NB4 (cell line): ENCODE measurements around the gene BMP7.

ENCODE experiments used
- DNase-seq: peaks from one replicate; pipeline ENCODE4 v3.0.0; 2010; ENCODE audit warnings: low read depth
- H3K4me3 ChIP-seq: one replicate; pipeline ENCODE4 v1.5.1; 2011; ENCODE audit warnings: mild to moderate bottlenecking, low read depth, low read length, moderate library complexity
- CTCF ChIP-seq: IDR thresholded peaks from one replicate; pipeline ENCODE4 v1.5.1; 2012; ENCODE audit warnings: low read depth, low read length
- MAX ChIP-seq: IDR thresholded peaks from 2 replicates; pipeline ENCODE4 v1.6.1; 2011; ENCODE audit warnings: low read depth, low read length
- MYC ChIP-seq: IDR thresholded peaks from 2 replicates; pipeline ENCODE4 v1.6.1; 2011; ENCODE audit warnings: low read depth, low read length
- POLR2A ChIP-seq: IDR thresholded peaks from 2 replicates; pipeline ENCODE4 v1.6.1; 2011; ENCODE audit warnings: mild to moderate bottlenecking; ENCODE audit not compliant: insufficient read length; ENCODE audit errors: extremely low read depth

BMP7 gene

GRCh38 chr20:57189713-57190112, 76.7 kb downstream of the BMP7 start:
- TF ChIP-seq POLR2A = no peak
- TF ChIP-seq MYC = no peak
- TF ChIP-seq MAX = no peak
- no peak for TF ChIP-seq CTCF
- DNase-seq = no peak
- no peak overlapping the region for H3K4me3 ChIP-seq

- no peak for DNase-seq
- no peak overlapping the region for H3K4me3 ChIP-seq
- no peak for TF ChIP-seq POLR2A
- TF ChIP-seq MAX = no peak
- TF ChIP-seq MYC = no peak
- no peak for TF ChIP-seq CTCF
Measured at GRCh38 chr20:57188576-57189079, 77.8 kb downstream of the BMP7 start.

GRCh38 chr20:57188056-57188455, 78.4 kb downstream of the BMP7 start:
- no peak overlapping the region for H3K4me3 ChIP-seq
- DNase-seq = no peak
- TF ChIP-seq CTCF (no peak), MYC (no peak)

GRCh38 chr20:57187068-57187634, 79.3 kb downstream of the BMP7 start:
- no peak for DNase-seq
- H3K4me3 ChIP-seq = no peak overlapping the region
- TF ChIP-seq POLR2A = no peak
- TF ChIP-seq MAX = no peak
- TF ChIP-seq MYC = no peak
- no peak for TF ChIP-seq CTCF

- no peak for DNase-seq
- TF ChIP-seq POLR2A (no peak), CTCF (no peak), MAX (no peak), MYC (no peak)
- H3K4me3 ChIP-seq = no peak overlapping the region
Measured at GRCh38 chr20:57186192-57186591, 80.2 kb downstream of the BMP7 start.

GRCh38 chr20:57185188-57185743, 81.2 kb downstream of the BMP7 start:
- no peak overlapping the region for H3K4me3 ChIP-seq
- DNase-seq = no peak
- no peak for TF ChIP-seq MYC
- TF ChIP-seq POLR2A = no peak
- TF ChIP-seq CTCF = no peak
- no peak for TF ChIP-seq MAX
